Thoracic aorta (tissue), 2 donors: ENCODE measurements around the gene TMEM43. TPM values are rescaled to one million over a fixed set of nuclear protein-coding genes. Genes with fewer than 3 reads are reported as not detected.

Source experiments
- ATAC-seq: fragments of 150-250 bp; one replicate; pipeline ENCODE4 v1.8.0; 2017; ENCODE audit warnings: low read depth; ENCODE audit not compliant: insufficient number of reproducible peaks, low FRiP score
- DNase-seq: peaks from one replicate; pipeline ENCODE4 v3.0.0-alpha.2; 2020; ENCODE audit warnings: low spot score
- H3K27ac ChIP-seq, 2 donors: fragments of 200-600 bp; sonication (generic); 1 replicate in 1 of 2; 2 replicates in 1 of 2; pipeline ENCODE4 v1.5.1; 2016; ENCODE audit warnings: mild to moderate bottlenecking in 2 of 2, moderate library complexity in 2 of 2
- H3K27me3 ChIP-seq: fragments of 200-600 bp; sonication (generic); replicated peaks from 2 replicates; pipeline ENCODE4 v1.6.0; 2016; ENCODE audit warnings: mild to moderate bottlenecking; ENCODE audit not compliant: insufficient read depth
- H3K36me3 ChIP-seq: fragments of 200-600 bp; sonication (generic); one replicate; pipeline ENCODE4 v1.5.1; 2016
- H3K4me1 ChIP-seq, 2 donors: fragments of 200-600 bp; sonication (generic); 1 replicate in 1 of 2; 2 replicates in 1 of 2; pipeline versions ENCODE4 v1.5.1 to v1.6.0; 2016; ENCODE audit warnings: low read depth in 2 of 2, mild to moderate bottlenecking in 1 of 2; ENCODE audit not compliant: control insufficient read depth in 1 of 2
- H3K4me3 ChIP-seq: fragments of 200-600 bp; sonication (generic); 2 replicates; pipeline ENCODE4 v1.5.1; 2016; ENCODE audit warnings: mild to moderate bottlenecking
- H3K9me3 ChIP-seq: fragments of 200-600 bp; sonication (generic); 2 replicates; pipeline ENCODE4 v1.5.1; 2016
- total RNA-seq, 2 donors: library from RNA; depleted of rRNA; stranded (reverse); fragments of >200 nt; gene quantifications; one replicate each; pipeline versions ENCODE4 v1.1.0 to v1.2.3, GENCODE V29; 2016
- TF ChIP-seq, protein P1 (sequence below): fragments of 200-600 bp; sonication (generic); IDR thresholded peaks from one replicate; pipeline ENCODE4 v1.5.1; 2019; ENCODE audit warnings: antibody characterized with exemption

TMEM43 gene
- total RNA-seq, 2 donors from 2014 or later: 161 to 195 TPM

DNA sequence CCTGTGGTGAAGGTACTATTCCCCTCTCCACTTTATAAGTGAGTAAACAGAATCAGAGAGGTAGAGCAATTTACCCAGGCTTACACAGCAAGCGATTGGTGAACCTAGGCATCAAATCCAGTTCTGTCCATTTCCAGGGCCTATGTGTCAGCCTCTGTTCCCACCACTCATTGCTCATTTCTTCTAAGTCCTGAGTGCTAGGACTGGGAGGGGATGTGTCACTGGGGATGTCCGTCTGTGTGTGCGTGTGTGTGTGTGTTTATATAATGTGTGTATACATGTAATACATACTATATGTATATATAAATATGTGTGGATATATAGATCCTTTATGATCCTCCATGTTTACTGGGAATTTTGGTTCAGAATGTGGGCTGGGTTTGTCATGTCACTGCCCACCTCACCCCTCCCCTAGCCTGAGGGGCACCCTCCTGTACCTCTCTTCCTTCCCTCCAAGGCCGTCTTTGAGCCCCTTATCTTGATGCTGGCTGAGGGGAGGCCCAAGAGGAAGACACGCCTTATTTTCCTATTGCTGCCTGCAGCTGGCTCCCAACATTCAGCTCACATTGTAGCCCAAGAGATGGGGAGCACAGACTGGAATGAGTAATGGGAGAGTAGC, 2.1 kb downstream of the TMEM43 start:
- Histone ChIP-seq H3K4me3 (peak overlapping the region; percentile 95), H3K4me1 (peaks cover 19 to 36% of the 10 kb centered on the region in 2 donors), H3K9me3 (no peaks in the 10 kb centered on the region), H3K27me3 (no peaks in the 10 kb centered on the region), H3K36me3 (peaks cover 31% of the 10 kb centered on the region), H3K27ac (peak overlapping the region; percentile 96 to 97)
- TF ChIP-seq, protein P1, sequence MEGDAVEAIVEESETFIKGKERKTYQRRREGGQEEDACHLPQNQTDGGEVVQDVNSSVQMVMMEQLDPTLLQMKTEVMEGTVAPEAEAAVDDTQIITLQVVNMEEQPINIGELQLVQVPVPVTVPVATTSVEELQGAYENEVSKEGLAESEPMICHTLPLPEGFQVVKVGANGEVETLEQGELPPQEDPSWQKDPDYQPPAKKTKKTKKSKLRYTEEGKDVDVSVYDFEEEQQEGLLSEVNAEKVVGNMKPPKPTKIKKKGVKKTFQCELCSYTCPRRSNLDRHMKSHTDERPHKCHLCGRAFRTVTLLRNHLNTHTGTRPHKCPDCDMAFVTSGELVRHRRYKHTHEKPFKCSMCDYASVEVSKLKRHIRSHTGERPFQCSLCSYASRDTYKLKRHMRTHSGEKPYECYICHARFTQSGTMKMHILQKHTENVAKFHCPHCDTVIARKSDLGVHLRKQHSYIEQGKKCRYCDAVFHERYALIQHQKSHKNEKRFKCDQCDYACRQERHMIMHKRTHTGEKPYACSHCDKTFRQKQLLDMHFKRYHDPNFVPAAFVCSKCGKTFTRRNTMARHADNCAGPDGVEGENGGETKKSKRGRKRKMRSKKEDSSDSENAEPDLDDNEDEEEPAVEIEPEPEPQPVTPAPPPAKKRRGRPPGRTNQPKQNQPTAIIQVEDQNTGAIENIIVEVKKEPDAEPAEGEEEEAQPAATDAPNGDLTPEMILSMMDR: no peak
- ATAC-seq (no peak), DNase-seq (no peak)

DNA sequence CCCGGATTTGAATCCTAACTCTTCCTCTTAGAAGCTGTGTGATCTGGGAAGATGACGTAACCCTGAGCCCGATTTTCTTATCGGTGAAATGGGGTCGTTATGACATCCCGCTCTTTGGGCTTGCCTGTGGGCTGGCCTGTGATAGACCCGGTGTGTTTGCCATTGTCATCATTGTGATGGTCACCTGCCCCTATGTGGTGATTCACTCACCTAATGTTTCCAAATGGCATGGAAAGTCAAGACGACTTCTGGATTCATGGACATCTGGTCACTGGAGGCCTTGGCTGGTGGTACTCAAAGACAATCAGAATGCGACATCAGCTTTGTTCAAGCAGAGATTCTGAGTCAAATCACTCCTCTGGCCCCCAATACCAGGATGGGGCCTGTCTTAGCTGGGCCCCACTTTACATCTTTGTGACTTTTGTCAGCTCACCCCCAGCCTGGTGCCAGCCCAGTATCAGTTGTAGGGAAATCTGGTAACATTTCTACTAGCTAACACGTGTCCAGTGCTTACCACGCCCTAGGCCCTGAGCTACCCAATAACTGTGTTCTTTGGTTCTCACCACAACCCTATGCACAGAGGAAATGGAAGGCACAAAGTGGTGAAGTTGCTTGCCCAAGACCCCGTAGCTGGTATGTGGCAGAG, 2.8 kb downstream of the TMEM43 start:
- Histone ChIP-seq H3K4me3 (no peak overlapping the region), H3K27me3 (no peaks in the 10 kb centered on the region), H3K36me3 (peaks cover 37% of the 10 kb centered on the region), H3K9me3 (no peaks in the 10 kb centered on the region), H3K27ac (peak overlapping the region; percentile 19 to 35), H3K4me1 (peaks cover 19 to 36% of the 10 kb centered on the region in 2 donors)
- DNase-seq (no peak), ATAC-seq (no peak)
- TF ChIP-seq, protein P1: no peak

DNA sequence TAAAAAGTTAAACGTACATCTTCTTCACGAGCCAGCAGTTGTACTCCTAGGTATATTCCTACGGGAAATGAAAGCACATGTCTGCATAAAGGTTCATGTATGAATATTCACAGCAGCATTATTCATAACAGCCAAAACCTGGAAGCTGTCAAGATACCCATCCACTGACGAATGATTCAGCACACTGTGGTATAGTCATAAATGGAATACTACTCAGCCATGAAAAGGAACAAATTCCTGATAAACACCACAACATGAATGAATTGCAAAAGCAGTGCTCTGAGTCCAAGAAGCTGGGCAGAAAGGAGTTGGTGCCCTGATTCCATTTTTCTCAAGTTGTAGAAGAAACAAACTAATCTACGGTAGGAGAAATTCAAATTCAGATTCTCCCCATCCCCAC, 3.9 kb downstream of the TMEM43 start:
- TF ChIP-seq, protein P1: no peak
- Histone ChIP-seq H3K27ac (no peak overlapping the region), H3K9me3 (no peaks in the 10 kb centered on the region), H3K4me3 (no peak overlapping the region), H3K4me1 (peaks cover 14 to 26% of the 10 kb centered on the region in 2 donors), H3K36me3 (peaks cover 48% of the 10 kb centered on the region), H3K27me3 (no peaks in the 10 kb centered on the region)
- ATAC-seq: no peak
- no peak for DNase-seq

DNA sequence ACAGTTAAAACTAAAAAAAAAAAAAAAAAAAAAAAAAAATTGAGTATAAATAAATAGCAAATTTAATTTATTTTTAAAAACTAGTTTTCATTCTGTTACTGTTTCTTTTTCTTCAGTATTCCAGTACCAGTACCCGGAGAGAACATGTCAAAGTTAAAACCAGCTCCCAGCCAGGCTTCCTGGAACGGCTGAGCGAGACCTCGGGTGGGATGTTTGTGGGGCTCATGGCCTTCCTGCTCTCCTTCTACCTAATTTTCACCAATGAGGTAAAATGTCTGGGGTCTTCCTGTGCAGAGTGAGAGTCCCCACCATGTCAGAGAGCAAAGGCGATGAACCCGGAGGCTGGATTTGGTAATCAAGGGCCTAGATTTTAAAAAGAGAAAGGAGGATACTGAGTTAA, 4.4 kb downstream of the TMEM43 start:
- H3K36me3 ChIP-seq: peaks cover 54% of the 10 kb centered on the region
- no peaks in the 10 kb centered on the region for H3K27me3 ChIP-seq
- peaks cover 13 to 23% of the 10 kb centered on the region in 2 donors for H3K4me1 ChIP-seq
- no peak overlapping the region for H3K4me3 ChIP-seq
- no peaks in the 10 kb centered on the region for H3K9me3 ChIP-seq
- TF ChIP-seq, protein P1: no peak
- peak overlapping the region in 1 of 2 donors; percentile 16 for H3K27ac ChIP-seq
- ATAC-seq (no peak), DNase-seq (no peak)

DNA sequence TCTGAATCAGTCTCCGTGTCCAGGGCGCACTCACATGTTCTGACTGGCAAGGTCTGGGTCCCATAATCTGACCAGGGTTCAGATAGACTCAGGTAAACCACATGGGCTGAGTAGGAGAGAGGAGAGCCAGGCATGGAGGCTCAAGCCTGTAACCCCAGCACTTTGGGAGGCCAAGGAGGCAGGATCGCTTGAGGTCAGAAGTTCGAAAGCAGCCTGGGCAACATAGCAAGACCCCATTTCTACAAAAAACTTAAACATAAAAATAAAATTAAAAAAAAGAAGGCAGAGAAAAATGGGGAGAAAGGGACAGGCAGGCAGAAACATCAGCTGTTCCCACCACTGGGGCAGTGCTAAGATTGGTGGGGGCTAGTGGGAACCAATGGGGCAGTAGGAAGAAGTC, 5.4 kb downstream of the TMEM43 start:
- Histone ChIP-seq H3K9me3 (no peaks in the 10 kb centered on the region), H3K27ac (peak overlapping the region in 1 of 2 donors; percentile 11), H3K27me3 (no peaks in the 10 kb centered on the region), H3K4me3 (no peak overlapping the region), H3K36me3 (peaks cover 63% of the 10 kb centered on the region), H3K4me1 (peaks cover 13 to 23% of the 10 kb centered on the region in 2 donors)
- ATAC-seq (no peak), DNase-seq (no peak)
- TF ChIP-seq, protein P1: no peak
